Ovary (tissue), 9 donors: Measurements from ENCODE around the gene TMEM255A. TPM values are rescaled to one million over a fixed set of nuclear protein-coding genes. Genes with fewer than 3 reads are reported as not detected.

ENCODE experiments used
- DNase-seq, 5 donors: peaks; one replicate each; pipeline ENCODE4 v3.0.0-alpha.2; 2019 to 2020
- H3K27ac ChIP-seq, 2 donors: fragments of 200-600 bp; one replicate each; pipeline versions ENCODE4 v1.5.1 to v1.8.0; 2019 to 2022
- H3K27me3 ChIP-seq: fragments of 200-600 bp; one replicate; pipeline ENCODE4 v1.8.0; 2022
- H3K36me3 ChIP-seq: fragments of 200-600 bp; sonication (generic); one replicate; pipeline ENCODE4 v1.5.1; 2019
- H3K4me1 ChIP-seq: one replicate; pipeline ENCODE4 v1.8.1; 2013; ENCODE audit warnings: mild to moderate bottlenecking, moderate library complexity; ENCODE audit not compliant: insufficient read depth
- H3K4me3 ChIP-seq: fragments of 200-600 bp; sonication (generic); one replicate; pipeline ENCODE4 v1.5.1; 2017
- H3K9me3 ChIP-seq, 2 donors: fragments of 200-600 bp in 1 of 2; sonication (generic) in 1 of 2; one replicate each; pipeline versions ENCODE4 v1.5.1 to v1.8.1; 2013 to 2019; ENCODE audit warnings: mild to moderate bottlenecking in 1 of 2, moderate library complexity in 1 of 2
- CTCF ChIP-seq, 3 donors: fragments of 450-650 bp in 2 of 3; fragments of 200-600 bp in 1 of 3; IDR thresholded peaks; one replicate each; pipeline versions ENCODE4 v1.5.1 to v1.8.0; 2016 to 2022; ENCODE audit warnings: antibody characterized with exemption in 3 of 3, mild to moderate bottlenecking in 1 of 3
- EP300 ChIP-seq: sonication (generic); formaldehyde crosslinking; IDR thresholded peaks from one replicate; pipeline ENCODE4 v1.6.1; 2017; ENCODE audit warnings: antibody characterized with exemption
- POLR2A ChIP-seq: fragments of 450-650 bp; IDR thresholded peaks from one replicate; pipeline ENCODE4 v1.6.1; 2017; ENCODE audit warnings: antibody characterized with exemption, mild to moderate bottlenecking, moderate library complexity
- WGBS, 3 donors: extraction: QIAGEN DNeasy Blood & Tissue Kit in 1 of 3; methylation state at CpG; one replicate each; pipeline versions ENCODE4 v1.1.5 to v1.1.7; 2013 to 2017; 5-methylcytosine and 5-hydroxymethylcytosine counted together
- intact Hi-C, 4 donors: fragments of 100-400 bp; cut with DNase I; formaldehyde crosslinking; loops; one replicate each; pipeline versions ENCODE4 v1.11.0 to v1.15.1; 2022 to 2023
- polyA plus RNA-seq, 2 donors: library from polyadenylated mRNA; stranded (reverse); fragments of 200-250 nt in 1 of 2; fragments of 350-450 nt in 1 of 2; fragmentation: Illumina TruSeq in 1 of 2; extraction: RNeasy Lipid Tissue Mini Kit (QIAGEN cat#74804) in 1 of 2; gene quantifications; one replicate each; pipeline ENCODE4 v1.2.3, GENCODE V29; 2013 to 2014
- total RNA-seq, 7 donors: library from RNA; depleted of rRNA in 2 of 7; stranded (reverse); fragments of >200 nt in 2 of 7; fragmentation: NEBNext Ultra II Directional in 3 of 7; extraction: Animal tissue kit (Norgen Biotek cat#: 25700) in 3 of 7; gene quantifications; one replicate each; pipeline versions ENCODE4 v1.1.0 to v1.2.4, GENCODE V29; 2016 to 2023
- donor health status: DM: no; HTN: no; CAD: no; lungs with moderate emphysema.
- donor health status: DM: no; HTN: no; CAD: no.
- donor health status: Bipolar disorder and iron deficiency.
- donor health status: DM: yes; HTN: yes; CAD: no.
- donor health status: DM: no; HTN: no; CAD: no.
- donor health status: DM: yes; HTN: yes; CAD: no.

Gene TMEM255A
- total and polyA plus RNA-seq, 9 donors: 6.7 to 25.2 (median 16.3) TPM

DNA sequence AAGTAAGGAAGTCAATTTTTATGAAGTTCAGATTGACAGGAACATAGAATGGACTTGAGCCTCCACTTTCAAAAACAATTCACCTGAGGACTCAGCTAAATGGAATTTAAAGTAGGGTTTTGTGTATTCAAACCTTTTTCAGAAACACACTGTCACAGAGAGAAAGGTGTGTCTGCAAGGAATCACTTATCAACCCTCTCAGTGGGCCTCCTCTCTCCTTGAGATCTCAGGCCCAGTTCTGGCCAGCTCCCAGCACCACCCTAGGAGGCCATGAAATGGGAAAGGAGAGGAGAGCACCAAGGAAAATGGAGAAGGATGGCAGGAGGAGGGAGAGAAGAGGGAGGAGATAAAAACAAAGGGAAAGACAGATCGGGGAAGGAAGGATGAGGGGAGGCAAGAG is 28.6 kb downstream of the TMEM255A start:
- TF ChIP-seq CTCF (IDR thresholded peaks at IDR 0.05): no peak
- no peaks in the 10 kb centered on the region for H3K36me3 ChIP-seq

DNA sequence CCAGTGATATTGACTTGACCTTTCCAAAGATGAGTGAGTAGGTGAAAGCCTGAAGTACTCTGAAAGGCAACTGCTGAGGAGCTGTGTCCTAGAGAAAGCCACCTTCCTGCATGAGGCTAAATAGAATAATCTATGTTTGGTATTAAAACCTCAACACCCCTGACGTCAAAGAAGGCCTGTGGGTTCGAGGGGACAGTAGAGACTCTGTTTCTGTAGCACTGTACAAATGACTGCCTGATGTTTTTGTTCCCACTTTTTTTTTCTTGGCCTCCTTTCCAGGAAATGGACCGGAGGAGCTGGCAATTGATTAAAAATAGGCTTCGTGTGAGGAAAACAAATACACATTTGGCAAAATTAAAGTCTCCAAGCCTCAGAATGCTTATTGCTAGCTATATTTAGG is 29.5 kb downstream of the TMEM255A start:
- intact Hi-C loops: no loop called here

More for the DNA sequence above, 28.6 kb downstream of the TMEM255A start:
- no peak for DNase-seq
- Histone ChIP-seq H3K4me1 (no peaks in the 10 kb centered on the region), H3K9me3 (no peaks in the 10 kb centered on the region), H3K4me3 (no peak overlapping the region), H3K27me3 (no peaks in the 10 kb centered on the region), H3K27ac (no peak overlapping the region)
- intact Hi-C loops: no loop called here
- 56 to 72% (median 63%) methylated on average over 1 of the region's 1 CpG for WGBS, 3 donors

DNA sequence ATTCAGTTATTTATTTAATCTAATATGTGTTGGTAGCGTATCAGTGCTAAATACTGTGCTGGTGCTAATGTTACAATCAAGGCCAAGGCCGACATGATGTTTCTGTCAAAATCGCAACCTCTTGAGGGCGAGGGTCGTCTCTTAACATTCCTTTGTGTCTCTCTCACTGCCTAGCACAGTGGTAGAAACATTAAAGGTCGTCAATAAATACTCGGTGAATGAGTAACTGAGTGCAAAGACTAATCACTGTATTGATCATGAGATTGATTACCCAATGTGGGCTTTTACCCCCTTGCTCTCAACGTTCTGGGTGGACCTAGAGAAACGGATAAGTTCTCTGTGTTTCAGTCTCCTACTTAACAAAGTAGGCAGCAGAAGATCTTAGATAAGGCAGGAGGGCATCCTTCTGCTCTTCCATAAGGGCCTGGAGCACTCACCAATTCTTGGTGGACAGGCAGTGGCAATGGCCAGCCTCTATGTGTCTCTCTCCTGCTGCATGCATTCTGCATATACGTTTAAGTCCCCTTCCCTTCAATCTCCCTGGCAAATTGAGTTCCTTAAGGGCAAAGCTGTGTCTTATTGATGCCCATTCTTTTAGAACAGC is 30.1 kb downstream of the TMEM255A start:
- no peak for DNase-seq
- no peak overlapping the region for H3K27ac ChIP-seq
- H3K4me1 ChIP-seq: no peaks in the 10 kb centered on the region
- no peaks in the 10 kb centered on the region for H3K36me3 ChIP-seq
- H3K4me3 ChIP-seq: no peak overlapping the region
- H3K27me3 ChIP-seq: no peaks in the 10 kb centered on the region
- H3K9me3 ChIP-seq: no peaks in the 10 kb centered on the region
- intact Hi-C loops: no loop called here
- TF ChIP-seq EP300 (no peak), POLR2A (no peak), CTCF (IDR thresholded peaks at IDR 0.05) (no peak)
- 68 to 77% (median 70%) methylated on average over 10 of the region's 10 CpGs for WGBS, 3 donors

More for the DNA sequence above, 29.5 kb downstream of the TMEM255A start:
- Histone ChIP-seq H3K9me3 (no peaks in the 10 kb centered on the region), H3K4me3 (no peak overlapping the region), H3K27ac (no peak overlapping the region), H3K36me3 (no peaks in the 10 kb centered on the region), H3K27me3 (no peaks in the 10 kb centered on the region), H3K4me1 (no peaks in the 10 kb centered on the region)
- DNase-seq: no peak
- TF ChIP-seq EP300 (no peak), CTCF (IDR thresholded peaks at IDR 0.05) (no peak), POLR2A (no peak)
- WGBS, 3 donors: 29 to 41% (median 31%) methylated on average over 4 of the region's 4 CpGs

GRCh38 chrX:120274958-120275357 is 36.3 kb downstream of the TMEM255A start:
- intact Hi-C loops: no loop called here
- WGBS, 3 donors: 34 to 48% (median 46%) methylated on average over 2 of the region's 2 CpGs
- Histone ChIP-seq H3K4me3 (no peak overlapping the region), H3K4me1 (no peaks in the 10 kb centered on the region), H3K27me3 (no peaks in the 10 kb centered on the region), H3K9me3 (no peaks in the 10 kb centered on the region), H3K36me3 (no peaks in the 10 kb centered on the region), H3K27ac (no peak overlapping the region)
- TF ChIP-seq CTCF (IDR thresholded peaks at IDR 0.05): no peak
- DNase-seq: no peak
